HG02884 (cell line): Measurements from ENCODE around the gene GALNT5.
A peak's percentile ranks its signal among the peaks of the same experiment; 100 is the strongest.
"Not testable (repeated sequence)": the region's sequence is repeated elsewhere in the genome, so short reads cannot be mapped to it uniquely, and the experiment has no call there.

Source experiments
- ATAC-seq: cut with Tn5 transposase; IDR thresholded peaks from one replicate; pipeline ENCODE4 v1.9.1; 2021; ENCODE audit warnings: mild to moderate bottlenecking, moderate library complexity; ENCODE audit not compliant: unreplicated experiment

GALNT5 gene, protein sequence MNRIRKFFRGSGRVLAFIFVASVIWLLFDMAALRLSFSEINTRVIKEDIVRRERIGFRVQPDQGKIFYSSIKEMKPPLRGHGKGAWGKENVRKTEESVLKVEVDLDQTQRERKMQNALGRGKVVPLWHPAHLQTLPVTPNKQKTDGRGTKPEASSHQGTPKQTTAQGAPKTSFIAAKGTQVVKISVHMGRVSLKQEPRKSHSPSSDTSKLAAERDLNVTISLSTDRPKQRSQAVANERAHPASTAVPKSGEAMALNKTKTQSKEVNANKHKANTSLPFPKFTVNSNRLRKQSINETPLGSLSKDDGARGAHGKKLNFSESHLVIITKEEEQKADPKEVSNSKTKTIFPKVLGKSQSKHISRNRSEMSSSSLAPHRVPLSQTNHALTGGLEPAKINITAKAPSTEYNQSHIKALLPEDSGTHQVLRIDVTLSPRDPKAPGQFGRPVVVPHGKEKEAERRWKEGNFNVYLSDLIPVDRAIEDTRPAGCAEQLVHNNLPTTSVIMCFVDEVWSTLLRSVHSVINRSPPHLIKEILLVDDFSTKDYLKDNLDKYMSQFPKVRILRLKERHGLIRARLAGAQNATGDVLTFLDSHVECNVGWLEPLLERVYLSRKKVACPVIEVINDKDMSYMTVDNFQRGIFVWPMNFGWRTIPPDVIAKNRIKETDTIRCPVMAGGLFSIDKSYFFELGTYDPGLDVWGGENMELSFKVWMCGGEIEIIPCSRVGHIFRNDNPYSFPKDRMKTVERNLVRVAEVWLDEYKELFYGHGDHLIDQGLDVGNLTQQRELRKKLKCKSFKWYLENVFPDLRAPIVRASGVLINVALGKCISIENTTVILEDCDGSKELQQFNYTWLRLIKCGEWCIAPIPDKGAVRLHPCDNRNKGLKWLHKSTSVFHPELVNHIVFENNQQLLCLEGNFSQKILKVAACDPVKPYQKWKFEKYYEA

DNA sequence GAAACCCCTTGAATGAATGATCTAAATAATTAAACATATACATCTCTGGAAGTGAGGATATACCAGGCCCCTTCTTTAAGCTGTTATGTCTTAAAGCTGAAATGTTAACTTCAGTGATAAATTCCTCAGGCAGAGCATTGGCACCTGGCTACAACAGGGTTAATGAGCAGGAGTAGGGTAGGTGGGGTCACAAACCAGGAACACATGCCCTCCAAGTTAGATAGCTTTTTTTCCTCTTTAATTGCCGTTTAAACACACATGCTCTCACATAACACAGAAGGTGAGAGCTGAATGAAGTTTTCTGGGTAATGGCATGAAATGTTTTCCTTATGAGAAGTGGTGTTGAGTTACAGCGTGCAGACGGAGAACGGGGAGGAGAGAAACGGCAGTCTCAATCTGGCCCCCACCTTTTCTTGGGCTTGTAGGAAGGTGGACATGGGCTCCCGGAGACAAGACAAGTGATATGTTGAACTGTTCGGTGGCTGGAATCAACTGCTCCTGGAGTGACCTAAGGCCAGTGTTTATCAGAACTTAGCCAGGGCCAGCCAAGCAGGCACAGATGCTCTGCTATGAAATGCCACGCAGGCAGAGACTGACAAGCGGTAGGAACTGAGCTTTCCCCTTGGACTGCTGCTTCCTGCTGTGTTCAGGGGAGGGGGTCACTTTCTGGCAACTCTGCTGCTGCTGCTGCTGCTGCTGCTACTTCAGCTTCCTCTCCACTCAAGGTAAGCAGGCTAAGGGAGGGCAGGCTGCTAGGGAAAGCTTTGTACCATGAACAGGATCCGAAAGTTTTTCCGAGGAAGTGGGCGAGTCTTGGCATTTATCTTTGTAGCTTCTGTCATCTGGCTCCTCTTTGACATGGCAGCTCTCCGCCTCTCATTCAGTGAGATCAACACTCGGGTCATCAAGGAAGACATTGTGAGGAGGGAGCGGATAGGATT, at the start of gene GALNT5:
Gene GALNT5, plus strand, starts transcription at position 394 of the 941 bp plus-strand sequence. Its CDS starts 378 bp downstream, at position 772.
- no peak for ATAC-seq

DNA sequence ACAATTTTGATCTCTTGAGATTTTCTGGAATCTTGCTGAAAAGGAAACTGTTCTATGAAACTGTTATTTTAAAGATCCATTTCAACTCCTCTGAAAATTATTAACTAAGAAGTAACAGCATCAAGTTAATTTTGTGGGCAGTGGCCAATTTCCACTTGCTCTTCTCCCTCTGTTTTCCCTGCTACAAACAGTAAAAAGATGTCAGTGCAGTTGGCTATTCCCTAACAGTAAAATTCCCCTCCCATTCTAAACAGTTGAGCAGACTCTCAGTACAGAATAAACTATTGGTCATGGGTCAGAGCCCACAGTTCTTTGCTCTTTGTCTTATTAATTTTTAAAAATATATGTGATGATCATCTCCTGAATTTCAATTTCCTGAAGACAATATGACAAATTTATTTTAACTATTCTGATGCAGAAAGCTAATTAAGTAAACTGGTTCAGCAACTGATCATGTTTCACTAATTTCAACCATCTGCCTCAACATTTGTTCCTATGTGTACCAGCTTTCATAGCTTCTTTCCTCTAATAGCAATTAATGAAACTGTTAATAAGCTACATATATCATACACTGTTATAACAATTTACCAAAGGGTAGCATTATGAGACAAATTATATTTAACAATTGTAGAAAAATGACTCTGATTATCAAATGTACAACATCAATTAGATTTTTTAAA, 41.1 kb upstream of the GALNT5 start:
- ATAC-seq: no peak

DNA sequence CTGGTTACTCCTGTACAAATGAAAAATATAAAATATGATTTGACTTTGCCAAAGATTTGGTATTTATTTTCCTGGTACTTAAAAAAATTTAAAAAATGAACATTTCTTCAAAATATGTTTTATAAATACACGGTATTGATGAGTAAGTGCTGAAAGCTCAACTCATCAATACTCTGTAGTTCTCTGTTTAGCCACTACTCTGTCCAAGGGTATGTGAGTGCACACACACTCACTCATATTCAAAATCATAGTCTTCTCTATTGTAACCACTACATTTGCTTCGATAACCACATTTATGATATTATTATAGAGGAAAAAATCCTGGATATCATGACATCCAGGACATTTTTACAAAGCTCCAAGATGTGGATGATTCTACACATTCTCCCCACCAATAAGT, 40.1 kb upstream of the GALNT5 start:
- ATAC-seq: no peak

DNA sequence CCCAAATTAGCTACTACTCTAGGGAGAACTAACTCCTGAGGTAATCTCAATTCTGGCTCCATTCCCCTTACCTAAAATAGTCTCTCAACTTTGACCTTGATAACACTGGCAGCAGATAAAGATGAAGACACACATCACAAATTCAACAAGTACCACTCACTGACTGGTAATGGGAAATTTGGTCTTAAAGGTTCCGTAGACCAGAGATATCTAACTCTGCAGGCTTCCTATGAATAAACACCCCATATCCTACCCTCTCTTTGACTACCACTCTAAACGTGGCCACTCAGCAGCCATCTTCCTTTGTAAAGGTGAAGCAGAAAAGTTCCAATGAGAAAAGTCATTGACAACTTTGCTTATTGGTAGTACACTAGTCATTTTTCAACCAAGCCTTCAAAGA, 38.6 kb upstream of the GALNT5 start:
- no peak for ATAC-seq

DNA sequence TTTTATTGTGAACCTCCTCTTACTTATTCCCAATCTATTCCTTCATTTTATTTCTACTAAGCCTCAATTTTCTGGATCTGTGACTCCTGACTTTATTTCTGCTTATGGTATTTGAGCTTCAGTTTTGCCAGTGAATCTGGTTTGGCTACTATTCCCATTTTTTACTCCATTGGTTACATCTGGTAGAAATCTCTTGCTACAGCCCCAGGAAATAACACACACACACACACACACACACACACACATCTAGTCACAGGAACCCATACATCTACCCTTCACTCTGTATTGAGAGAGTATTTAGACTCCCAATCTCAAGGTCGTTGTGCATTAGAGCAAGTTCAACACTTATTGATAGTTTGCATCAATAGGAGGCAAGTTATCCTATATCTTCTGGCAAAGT, 37.0 kb upstream of the GALNT5 start:
- ATAC-seq: no peak

DNA sequence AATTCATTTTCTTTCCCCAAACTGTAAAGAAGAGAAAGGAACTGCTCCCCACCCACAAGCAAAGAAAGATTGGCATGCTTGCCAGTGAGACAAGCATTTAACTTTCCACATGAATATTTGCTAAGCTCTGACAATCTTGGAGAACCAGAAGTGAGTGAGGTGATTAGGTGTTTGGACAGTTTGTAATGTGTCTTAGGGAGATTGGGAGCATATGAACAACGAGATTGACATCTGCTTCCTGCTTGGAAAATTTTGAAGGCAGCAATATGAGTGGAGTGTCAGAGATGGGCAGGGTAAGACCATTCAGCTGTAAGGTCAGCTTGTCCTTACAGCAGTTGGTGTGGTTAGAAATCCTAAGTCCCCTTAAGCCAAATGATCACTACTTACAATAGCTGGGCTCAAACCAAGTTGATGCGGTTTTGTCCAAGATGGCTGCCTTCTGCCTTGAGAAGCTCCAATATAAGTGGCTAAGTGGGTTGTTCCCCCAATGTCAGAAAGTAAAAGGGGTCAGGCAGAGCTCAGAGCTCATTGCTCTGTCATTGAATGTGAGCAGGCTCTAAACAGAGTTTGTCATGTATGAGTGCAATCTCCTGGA, 36.0 kb upstream of the GALNT5 start:
- no peak for ATAC-seq

DNA sequence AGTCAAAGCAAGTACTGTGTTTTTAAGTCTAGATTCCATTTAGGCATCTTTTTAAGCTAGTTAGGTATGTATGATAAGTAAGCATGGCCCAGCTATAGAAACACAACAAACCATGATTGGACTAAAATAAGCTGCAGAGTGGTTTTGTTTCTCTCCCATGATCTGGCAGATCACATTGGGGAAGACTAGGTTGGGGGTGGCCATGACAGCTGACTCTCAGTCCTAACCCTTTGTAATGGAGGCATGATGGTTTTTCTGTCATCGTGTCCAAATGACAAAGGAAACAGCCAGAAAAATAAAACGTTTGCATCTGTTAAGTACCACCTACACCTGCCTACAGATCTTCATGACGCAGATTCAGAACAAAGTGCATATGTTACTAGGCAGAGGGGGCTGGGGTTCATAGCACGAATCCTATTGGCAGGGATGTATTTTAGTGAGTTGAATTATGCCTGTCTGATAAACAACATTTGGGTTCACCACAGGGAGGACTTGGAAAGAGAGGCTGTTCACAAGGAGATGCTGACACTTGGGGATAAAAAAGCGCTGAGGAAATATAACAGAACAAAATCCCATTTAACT, 33.8 kb upstream of the GALNT5 start:
- no peak for ATAC-seq

DNA sequence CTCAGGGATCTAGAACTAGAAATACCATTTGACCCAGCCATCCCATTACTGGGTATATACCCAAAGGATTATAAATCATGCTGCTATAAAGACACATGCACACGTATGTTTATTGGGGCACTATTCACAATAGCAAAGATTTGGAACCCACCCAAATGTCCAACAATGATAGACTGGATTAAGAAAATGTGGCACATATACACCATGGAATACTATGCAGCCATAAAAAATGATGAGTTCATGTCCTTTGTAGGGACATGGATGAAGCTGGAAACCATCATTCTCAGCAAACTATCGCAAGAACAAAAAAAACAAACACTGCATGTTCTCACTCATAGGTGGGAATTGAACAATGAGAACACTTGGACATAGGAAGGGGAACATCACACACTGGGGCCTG, 33.1 kb upstream of the GALNT5 start:
- ATAC-seq: not testable (repeated sequence)

DNA sequence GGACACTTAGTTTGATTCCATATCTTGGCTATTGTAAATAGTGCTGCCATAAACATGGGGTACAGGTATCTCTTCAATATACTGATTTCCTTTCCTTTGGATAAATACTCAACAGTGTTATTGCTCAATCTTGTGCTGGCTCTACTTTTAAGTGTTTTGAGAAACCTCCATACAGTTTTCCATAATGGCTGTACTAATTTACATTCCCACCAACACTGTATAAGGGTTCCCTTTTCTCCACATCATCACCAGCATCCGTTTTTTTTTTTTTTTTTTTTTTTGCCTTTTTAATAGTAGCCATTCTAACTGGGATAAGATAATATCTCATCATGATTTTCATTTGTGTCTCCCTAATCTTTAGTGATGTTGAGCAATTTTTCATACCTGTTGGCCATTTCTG, 29.9 kb upstream of the GALNT5 start:
- no peak for ATAC-seq

DNA sequence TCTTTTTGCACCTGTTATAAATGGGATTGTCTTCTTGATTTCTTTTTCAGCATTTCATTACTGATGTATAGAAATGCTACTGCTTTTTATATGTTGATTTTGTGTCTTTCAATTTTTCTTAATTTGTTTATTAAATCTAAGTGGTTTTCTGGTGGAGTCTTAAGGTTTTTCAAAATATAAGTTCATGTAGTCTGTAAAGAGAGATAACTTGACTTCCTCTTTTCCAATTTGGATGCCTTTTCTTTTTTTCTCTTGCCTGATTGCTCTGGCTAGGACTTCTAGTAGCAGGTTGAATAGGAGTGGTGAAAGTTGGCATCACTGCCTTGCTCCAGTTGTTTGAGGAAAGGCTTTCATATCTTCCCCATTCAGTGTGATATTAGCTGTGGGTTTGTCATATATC, 28.6 kb upstream of the GALNT5 start:
- no peak for ATAC-seq

DNA sequence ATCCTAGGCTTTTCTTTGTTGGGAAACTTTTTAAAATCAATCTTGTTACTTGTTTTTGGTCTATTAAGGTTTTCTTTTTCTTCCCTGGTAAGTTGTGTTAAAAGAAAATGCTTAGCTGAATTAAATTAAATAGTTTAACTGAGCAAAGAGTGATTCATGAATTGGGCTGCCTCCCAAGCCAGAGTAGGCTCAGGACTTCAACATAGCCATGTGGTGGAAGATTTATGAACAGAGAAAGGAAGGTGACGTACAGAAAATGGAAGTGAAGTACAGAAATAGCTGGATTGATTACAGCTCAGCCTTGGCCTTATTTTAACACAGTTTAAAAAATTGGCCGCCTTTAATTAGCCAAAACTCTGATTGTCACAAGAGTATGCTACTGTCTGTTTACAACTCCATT, 27.9 kb upstream of the GALNT5 start:
- no peak for ATAC-seq

DNA sequence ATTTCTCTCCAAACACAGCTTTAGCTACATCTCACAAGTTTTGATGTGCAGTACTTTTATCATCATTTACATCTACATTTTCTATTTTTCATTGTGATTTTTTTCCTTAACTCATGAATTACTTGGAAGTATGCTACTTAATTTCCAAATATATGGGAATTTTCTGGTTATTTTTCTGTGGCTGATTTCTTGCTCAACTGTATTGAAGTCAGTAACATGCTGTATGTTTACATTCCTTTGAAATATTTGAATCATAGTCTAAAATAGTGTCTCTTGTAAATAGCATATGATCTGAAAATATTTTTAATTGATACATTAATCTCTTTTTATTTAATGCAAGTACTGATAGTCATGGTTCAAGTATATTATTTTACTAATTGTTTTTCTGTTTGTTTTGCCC, 26.0 kb upstream of the GALNT5 start:
- no peak for ATAC-seq

DNA sequence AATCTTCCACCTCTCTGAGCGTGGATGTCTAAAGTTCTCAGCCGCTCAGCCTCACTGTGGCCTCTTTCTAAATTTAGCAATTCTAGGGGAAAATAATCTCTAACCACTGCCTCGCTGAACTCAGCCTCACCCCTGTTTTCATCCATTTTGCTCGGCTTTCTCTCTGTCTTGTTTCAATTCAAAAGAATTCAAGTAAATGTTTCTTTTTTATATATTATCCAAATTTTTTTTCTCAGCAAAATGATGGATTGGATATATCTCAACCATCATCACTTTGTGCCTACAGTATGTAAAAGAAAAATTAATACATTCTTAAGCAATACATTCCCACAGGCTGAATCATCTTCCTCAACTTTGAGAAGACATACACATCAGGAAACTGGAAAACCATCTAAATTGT, 24.0 kb upstream of the GALNT5 start:
- ATAC-seq: no peak

DNA sequence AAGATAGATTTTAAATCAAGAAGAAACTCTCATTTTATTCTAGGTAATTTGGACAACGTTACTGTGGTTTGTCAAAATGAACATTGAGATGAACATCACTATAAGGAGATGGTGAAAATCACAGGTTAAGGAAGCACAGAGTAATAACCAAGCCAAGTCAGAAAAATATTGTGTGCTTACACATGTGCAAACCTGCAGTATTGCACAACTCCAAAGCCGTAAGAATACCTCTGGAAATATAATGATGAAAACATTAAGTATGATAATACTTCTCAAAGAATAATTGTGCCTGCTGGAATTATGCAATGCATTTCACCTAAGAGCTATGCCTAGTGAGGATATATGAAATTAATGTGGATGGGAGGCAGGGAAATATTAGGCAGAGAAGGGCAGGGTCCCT, 21.1 kb upstream of the GALNT5 start:
- ATAC-seq: no peak

DNA sequence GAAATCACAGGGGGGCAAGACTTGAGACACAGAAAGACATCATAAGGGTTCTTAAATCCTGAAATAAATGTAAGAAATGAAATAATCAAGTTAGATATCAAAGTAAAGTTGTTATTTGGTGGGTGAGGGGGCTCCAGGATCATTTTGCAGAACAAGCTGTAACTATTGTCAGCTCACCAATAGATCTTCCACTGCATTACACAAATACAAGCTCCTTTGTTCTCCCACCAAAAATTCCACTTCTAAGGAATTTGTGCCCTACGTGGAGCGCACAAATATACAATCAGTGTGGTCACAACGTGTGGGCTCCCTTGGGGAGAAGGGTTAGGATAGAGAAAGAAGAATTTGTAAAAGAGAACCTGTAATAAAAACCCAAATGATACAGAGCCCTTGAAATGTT, 19.2 kb upstream of the GALNT5 start:
- ATAC-seq: no peak

DNA sequence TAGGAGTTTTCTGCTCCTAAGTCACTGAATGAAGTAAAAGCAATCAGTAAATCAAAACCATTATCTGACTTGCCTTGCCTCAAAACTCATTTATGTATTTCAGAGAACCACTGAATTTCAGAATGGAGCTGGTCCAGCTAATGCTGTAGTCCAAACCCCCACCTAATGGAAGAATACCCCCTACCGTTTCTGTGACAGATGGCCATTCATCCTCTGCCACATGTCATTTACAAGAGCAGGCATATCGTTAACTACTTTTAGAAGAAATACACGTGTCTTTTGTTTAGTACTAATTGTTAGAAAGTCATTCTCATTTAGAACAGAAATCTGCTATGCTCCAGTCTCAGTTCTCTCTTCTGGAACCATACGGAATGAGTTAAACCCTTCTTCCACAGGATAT, 12.8 kb upstream of the GALNT5 start:
- ATAC-seq: no peak

DNA sequence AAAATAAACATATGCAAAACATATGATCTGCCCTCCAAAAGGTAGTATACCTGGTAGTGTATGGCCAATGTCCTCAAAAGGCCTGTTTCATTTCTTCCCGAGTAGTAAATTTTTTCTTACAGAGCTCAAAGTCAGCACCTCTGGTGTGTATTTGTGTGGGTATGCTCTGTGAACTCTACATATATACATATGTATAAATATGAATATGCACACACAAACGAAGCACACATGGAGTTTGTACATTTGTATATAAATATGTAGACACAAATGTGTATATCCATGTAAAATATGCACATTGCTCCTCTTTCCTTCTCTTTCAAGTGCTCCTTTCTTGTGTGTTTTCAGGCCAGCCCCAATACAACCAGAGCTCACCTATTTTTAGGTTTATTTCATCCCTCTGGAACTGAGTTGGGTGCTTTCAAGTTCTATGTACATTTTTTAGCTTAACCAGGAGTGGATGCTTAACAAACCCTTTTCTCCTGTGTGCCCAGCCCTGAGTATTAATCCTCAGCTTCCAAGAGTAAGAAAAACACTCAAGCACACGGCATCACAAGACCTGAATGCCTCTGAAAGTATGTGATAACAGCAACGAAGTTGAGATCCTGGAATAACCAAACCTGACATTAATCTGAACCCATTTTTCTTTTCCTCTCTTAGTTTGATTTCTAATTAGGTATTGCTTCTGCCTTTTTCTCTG, 12.2 kb upstream of the GALNT5 start:
- ATAC-seq: no peak

DNA sequence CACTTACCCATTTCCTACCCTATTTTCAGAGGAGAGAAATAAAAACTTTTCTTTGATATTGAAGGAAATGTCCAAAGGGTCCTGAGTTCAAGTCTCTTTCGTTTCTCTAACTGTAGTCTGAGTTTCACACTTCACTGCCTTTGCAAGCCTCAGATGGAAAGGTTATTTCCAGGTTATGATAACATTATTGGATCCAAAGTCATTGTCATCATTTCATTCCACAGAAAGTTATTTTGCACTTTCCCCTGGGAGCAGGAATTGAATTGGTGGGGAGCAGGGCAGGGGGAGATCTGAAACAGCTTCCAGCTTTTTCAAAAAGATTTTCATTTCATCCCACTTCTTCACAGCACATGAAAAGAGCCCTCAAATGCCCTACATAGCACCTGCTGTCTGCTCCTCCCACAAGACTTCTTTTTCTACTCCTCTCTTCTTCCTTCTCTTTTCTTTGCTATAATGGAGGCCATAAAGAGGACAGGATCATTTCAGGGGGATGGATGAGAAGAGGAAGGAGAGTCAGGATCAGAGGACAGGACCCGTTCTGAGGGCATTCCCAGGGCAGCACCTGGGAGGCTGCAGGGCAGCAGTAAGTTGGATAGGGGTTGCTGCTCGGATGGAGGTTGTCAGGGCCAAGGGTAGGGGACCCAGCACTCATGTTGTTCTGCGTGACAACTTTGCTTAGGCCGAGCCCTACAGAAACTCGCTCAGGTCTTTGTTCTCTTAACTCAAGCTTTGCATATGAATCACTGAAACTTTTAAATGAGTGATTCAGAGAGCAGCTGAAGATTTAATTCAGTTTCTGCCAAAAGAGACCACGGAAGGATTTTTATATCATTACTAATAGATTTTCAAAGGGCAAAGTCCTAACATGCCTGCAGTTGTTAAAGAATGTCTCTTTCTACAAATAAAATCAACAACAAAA, 11.4 kb upstream of the GALNT5 start:
- peak; percentile 98 for ATAC-seq
